ENCODE results near the gene TRPV3. TPM values are rescaled to one million over a fixed set of nuclear protein-coding genes. Genes with fewer than 3 reads are reported as not detected.

Gene TRPV3
- 0.36 and 0.46 TPM in 2 replicates for total RNA-seq

DNA sequence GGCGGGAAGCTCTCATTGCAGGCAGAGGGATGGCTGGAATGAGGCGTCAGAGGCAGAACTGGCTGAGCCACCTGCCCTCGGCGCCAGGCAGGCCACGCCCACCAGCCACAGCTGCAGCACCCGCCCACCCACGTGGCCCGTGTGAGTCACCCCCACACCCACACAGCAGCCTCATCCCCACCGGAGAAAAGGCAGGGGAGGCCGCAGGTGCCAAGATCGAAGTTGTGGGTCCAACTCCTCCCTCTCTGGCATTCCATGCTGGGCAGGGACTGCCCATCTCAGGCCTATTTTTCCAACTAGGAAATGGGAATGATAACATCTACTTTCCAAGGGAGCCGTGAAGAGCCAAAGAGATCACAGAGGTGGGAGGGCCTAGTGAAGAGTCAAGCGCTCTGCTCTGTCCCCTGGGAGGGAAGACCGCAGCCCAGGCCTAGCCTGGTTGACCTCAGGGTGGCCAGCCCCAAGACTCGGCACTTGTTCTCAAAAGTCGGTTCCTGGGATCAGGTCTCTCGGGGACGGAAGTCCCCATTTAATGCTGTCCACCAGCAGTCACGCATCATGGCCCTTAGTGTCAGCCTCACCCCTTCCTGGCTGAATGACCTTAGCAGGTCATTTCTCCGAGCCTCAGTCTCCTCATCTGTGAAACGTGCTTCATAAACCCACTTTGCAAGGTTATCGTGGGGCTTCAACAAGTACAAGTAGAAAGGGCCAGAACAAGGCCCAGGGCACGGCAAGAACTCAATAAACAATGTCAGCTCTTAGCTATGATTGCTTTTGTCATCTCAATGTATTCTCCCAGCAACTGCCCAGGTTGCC lies at the start of gene TRPV3:
Gene TRPV3 (minus strand): TSS at position 45 of the 816 bp plus-strand sequence. CDS start 2,962 bp downstream, outside the sequence.
- DNase-seq (ENCODE audit: low read depth) = no peak
- H3K4me3 ChIP-seq (ENCODE audit: low read depth, low read length) = no peak within 1 kb of the TSS
- TF ChIP-seq, protein P1, sequence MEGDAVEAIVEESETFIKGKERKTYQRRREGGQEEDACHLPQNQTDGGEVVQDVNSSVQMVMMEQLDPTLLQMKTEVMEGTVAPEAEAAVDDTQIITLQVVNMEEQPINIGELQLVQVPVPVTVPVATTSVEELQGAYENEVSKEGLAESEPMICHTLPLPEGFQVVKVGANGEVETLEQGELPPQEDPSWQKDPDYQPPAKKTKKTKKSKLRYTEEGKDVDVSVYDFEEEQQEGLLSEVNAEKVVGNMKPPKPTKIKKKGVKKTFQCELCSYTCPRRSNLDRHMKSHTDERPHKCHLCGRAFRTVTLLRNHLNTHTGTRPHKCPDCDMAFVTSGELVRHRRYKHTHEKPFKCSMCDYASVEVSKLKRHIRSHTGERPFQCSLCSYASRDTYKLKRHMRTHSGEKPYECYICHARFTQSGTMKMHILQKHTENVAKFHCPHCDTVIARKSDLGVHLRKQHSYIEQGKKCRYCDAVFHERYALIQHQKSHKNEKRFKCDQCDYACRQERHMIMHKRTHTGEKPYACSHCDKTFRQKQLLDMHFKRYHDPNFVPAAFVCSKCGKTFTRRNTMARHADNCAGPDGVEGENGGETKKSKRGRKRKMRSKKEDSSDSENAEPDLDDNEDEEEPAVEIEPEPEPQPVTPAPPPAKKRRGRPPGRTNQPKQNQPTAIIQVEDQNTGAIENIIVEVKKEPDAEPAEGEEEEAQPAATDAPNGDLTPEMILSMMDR (conservative IDR thresholded peaks at IDR 0.05; ENCODE audit: low read depth, low read length) = no peak

DNA sequence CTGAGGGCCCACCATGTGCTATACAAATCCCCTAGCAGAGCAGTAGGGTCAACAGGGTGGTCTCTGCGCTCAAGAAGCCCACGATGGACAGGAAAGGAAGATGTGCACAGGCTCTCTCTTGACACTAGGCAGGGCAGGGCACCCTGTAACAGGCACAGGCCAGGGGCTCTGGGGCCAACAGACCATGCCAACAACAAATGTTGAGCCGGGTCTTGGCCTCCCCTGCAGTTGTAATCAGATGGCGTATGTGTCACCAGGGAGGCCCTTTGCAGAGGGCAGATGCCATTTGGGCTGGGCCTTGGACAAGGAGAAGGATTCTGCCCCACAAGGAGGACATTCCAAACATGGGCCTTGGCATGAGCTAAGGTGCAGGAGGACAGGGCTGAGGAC lies 46.3 kb upstream of the TRPV3 start:
- DNase-seq (ENCODE audit: low read depth) = no peak
- TF ChIP-seq, protein P1 (conservative IDR thresholded peaks at IDR 0.05; ENCODE audit: low read depth, low read length) = no peak
- H3K4me3 ChIP-seq (ENCODE audit: low read depth, low read length) = no peak overlapping the region

DNA sequence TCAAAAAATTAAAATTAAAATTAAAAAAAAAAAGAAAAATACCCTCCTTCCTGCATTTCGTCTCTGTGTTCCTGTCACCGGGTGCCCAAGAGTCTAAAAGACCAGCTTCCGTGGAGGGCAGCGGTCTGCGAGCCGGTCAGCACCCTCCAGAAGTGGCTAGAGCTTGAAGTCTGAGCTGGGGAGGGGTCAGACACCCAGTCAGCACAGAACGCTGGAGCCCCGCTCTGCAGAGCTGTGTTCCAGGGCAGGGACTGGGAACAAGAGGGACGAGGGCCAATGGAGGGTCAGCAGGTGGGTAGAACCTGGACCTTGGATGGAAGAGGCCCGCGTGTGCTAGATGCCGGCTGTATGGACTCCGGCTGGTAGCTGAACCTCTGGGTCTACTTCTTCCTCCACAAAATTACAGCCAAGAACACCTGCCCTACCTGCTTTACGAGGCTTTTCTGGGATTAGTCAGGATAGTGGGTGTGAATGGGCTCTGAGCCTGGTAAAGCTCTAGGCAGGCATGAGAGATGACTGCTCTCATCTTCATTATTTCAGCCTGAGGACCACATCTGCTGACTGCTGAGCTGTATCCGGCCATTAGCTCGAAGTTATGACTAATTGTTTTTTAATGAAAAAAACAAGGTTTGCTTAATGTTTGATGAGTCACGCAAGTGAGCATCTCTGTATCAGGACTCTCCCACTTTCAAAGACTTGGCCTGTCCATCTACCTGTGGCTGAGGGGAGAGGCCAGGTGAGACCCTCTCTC lies 45.7 kb upstream of the TRPV3 start:
- DNase-seq (ENCODE audit: low read depth) = peak; percentile 10
- no peak overlapping the region for H3K4me3 ChIP-seq (ENCODE audit: low read depth, low read length)
- TF ChIP-seq, protein P1 (conservative IDR thresholded peaks at IDR 0.05; ENCODE audit: low read depth, low read length) = no peak

DNA sequence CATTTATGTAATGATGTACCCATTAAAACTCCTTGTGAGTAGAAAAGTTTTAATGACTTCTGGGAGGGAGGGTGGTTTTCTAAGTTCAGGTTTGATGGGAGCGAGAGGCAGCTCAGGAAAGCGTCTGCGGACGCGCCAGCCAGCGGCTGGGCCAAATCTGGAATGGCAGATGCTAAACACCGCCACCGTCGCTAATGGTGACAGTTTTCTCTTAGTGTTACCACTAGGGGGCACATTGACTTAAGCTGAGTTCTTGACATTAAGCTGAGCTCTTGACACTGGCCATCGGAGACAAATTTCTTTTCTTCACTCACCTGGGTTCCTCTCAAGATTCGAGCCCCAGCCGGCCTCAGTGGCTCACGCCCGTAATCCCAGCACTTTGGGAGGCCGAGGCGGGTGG lies 44.9 kb upstream of the TRPV3 start:
- DNase-seq (ENCODE audit: low read depth) = no peak
- no peak overlapping the region for H3K4me3 ChIP-seq (ENCODE audit: low read depth, low read length)
- TF ChIP-seq, protein P1 (conservative IDR thresholded peaks at IDR 0.05; ENCODE audit: low read depth, low read length) = peak; percentile 48

DNA sequence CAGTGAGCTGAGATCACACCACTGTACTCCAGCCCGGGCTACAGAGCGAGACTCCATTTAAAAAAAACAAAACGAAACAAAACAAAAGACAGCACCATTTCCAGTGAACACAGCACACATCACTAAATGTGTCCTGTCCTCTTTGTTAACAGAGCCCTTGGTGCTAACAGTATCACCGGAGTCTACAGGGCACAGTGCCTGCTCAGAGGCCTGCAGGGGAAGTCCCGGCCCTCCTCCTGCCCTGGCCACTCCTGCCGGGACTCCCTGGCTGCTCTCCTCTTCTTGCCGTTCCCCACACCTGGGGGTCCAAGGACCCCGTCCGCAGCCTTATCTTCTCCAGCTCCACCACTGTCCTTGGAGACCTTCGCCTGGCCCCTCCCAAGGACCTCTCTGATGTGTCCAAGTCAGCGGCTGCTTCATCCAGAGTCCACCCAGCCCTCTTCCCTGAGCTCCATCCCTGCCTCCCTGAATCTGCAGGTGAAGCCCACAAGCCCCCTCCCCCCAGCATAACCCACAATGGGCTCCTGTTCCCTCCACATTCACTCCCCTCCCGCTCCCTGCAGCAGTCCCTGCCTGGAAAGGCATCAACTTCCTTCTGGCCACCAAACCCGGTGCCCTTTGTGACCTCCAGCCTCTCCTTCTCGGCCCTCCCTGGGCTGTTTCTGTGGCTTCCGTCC lies 43.1 kb upstream of the TRPV3 start:
- TF ChIP-seq, protein P1 (conservative IDR thresholded peaks at IDR 0.05; ENCODE audit: low read depth, low read length) = no peak
- H3K4me3 ChIP-seq (ENCODE audit: low read depth, low read length) = no peak overlapping the region
- no peak for DNase-seq (ENCODE audit: low read depth)

DNA sequence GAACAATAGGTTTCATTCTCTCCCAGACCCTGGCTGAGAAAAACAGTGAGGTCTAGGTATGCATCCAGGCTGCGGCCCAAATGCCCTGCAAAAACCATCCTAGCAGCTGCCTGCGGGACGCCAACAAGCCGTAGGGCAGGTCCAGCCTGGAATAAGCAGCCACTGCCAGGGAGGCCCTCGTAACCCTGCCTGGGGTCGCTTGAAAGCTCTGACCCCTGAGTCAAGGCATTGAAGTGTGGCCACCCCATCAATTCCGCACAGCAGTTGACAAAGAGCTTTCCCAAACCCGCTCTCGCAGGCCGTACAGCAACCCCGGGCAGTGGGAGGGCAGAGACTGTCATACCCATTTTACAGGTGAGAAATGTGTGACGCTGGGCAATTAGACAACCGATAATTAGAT lies 40.5 kb upstream of the TRPV3 start:
- TF ChIP-seq, protein P1 (conservative IDR thresholded peaks at IDR 0.05; ENCODE audit: low read depth, low read length) = no peak
- H3K4me3 ChIP-seq (ENCODE audit: low read depth, low read length) = no peak overlapping the region
- no peak for DNase-seq (ENCODE audit: low read depth)
